Smooth muscle cell (in vitro differentiated cells): ENCODE measurements around the gene KRTAP4-6. TPM values are rescaled to one million over a fixed set of nuclear protein-coding genes. Genes with fewer than 3 reads are reported as not detected.

ENCODE experiments used
- DNase-seq: peaks from one replicate; lab custom pipeline; 2025; ENCODE audit not compliant: unreplicated experiment; lab: John Stamatoyannopoulos, UW
- H2AFZ ChIP-seq: fragments of 200-600 bp; sonication (generic); 2 replicates; pipeline ENCODE4 v1.6.0; 2016; ENCODE audit warnings: antibody characterized with exemption, low read depth, mild to moderate bottlenecking
- H3F3A ChIP-seq: fragments of 200-600 bp; sonication (generic); 2 replicates; pipeline ENCODE4 v1.6.0; 2017; ENCODE audit warnings: antibody characterized with exemption, low read depth
- H3K27ac ChIP-seq: fragments of 200-600 bp; sonication (generic); 2 replicates; pipeline ENCODE4 v1.5.1; 2016; ENCODE audit warnings: low read depth, mild to moderate bottlenecking
- H3K27me3 ChIP-seq: fragments of 200-600 bp; sonication (generic); 2 replicates; pipeline ENCODE4 v1.6.1; 2016; ENCODE audit warnings: low read depth, mild to moderate bottlenecking
- H3K36me3 ChIP-seq: fragments of 200-600 bp; sonication (generic); 2 replicates; pipeline ENCODE4 v1.5.1; 2016; ENCODE audit warnings: low read depth
- H3K4me1 ChIP-seq: fragments of 200-600 bp; sonication (generic); 2 replicates; pipeline ENCODE4 v1.5.1; 2016; ENCODE audit warnings: low read depth
- H3K4me2 ChIP-seq: fragments of 200-600 bp; sonication (generic); 2 replicates; pipeline ENCODE4 v1.6.0; 2016; ENCODE audit warnings: mild to moderate bottlenecking
- H3K4me3 ChIP-seq: fragments of 200-600 bp; sonication (generic); 2 replicates; pipeline ENCODE4 v1.5.1; 2016; ENCODE audit warnings: mild to moderate bottlenecking
- H3K79me2 ChIP-seq: fragments of 200-600 bp; sonication (generic); 2 replicates; pipeline ENCODE4 v1.6.0; 2016; ENCODE audit warnings: low read depth, mild to moderate bottlenecking
- H3K9ac ChIP-seq: fragments of 200-600 bp; sonication (generic); 2 replicates; pipeline ENCODE4 v1.6.0; 2016; ENCODE audit warnings: low read depth
- H3K9me3 ChIP-seq: fragments of 200-600 bp; sonication (generic); replicated peaks from 2 replicates; pipeline ENCODE4 v1.5.1; 2016; ENCODE audit warnings: low read depth
- H4K20me1 ChIP-seq: fragments of 200-600 bp; sonication (generic); 2 replicates; pipeline ENCODE4 v1.6.0; 2016; ENCODE audit warnings: low read depth
- CTCF ChIP-seq: fragments of 200-600 bp; sonication (generic); IDR thresholded peaks from 2 replicates; pipeline ENCODE4 v1.5.1; 2017; ENCODE audit warnings: borderline replicate concordance, mild to moderate bottlenecking, antibody characterized with exemption; ENCODE audit not compliant: insufficient read depth, poor library complexity, severe bottlenecking
- WGBS: methylation state at CpG from one replicate; pipeline ENCODE4 v1.1.7; 2016; ENCODE audit warnings: low lambda C conversion rate; 5-methylcytosine and 5-hydroxymethylcytosine counted together
- polyA plus RNA-seq: library from polyadenylated mRNA; unstranded; fragments of >200 nt; fragmentation: Nextera tagmentation; extraction: Ambion mirVana; gene quantifications from 2 replicates; pipeline ENCODE4 v1.2.1, GENCODE V29; 2016
- total RNA-seq: library from RNA; depleted of rRNA; stranded (reverse); fragments of >200 nt; gene quantifications from 2 replicates; pipeline ENCODE4 v1.2.3, GENCODE V29; 2014

KRTAP4-6 gene
- total and polyA plus RNA-seq, 2 experiments from 2014 or later: not detected

DNA sequence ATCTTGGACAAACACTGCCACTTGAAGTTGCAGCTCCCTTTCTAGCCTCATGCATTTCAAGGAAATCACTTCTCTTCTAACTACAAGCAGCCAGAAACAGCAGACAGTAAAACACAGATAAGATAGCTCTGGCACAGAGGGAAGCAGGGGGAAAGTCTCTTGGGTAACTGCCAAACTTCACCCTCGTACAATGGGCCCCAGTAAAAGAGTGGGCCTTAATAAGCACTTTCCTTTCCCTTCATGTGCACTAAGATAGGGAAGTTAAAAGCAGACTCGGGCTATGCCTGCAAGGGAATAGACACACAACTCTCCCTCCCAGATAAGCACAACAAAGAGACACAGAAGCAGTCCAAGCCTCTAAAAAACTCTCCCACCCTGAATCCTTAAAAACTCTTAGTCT is 13.5 kb upstream of the KRTAP4-6 start:
- Histone ChIP-seq H3K4me3 (no peak overlapping the region), H3K36me3 (no peaks in the 10 kb centered on the region), H3K4me1 (no peaks in the 10 kb centered on the region), H3K9me3 (no peaks in the 10 kb centered on the region), H3K27me3 (no peaks in the 10 kb centered on the region), H2AFZ (peak overlapping the region; percentile 26), H4K20me1 (no peaks in the 10 kb centered on the region), H3K4me2 (no peak overlapping the region), H3K27ac (no peak overlapping the region), H3K79me2 (no peaks in the 10 kb centered on the region), H3K9ac (no peak overlapping the region), H3F3A (no peaks in the 10 kb centered on the region)
- WGBS: 7% methylated on average over 2 of the region's 2 CpGs
- no peak for TF ChIP-seq CTCF
- DNase-seq: no peak

DNA sequence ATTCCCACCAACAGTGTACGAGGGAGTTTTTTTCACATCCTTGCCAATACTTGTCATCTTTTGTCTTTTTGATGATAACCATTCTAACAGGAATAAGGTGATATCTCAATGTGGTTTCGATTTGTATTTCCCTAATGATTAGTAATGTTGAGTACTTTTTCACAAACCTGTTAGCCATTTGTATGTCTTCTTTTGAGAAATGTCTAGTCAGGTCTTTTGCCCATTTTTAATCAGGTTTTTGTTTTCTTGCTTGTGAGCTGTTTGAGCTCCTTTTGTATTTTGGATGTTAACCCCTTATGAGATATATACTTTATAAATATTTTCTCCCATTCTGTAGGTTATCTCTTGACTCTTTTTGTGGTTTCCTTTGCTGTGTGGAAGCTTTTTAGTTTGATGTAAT is 11.2 kb upstream of the KRTAP4-6 start:
- Histone ChIP-seq H3K36me3 (no peaks in the 10 kb centered on the region), H3F3A (no peaks in the 10 kb centered on the region), H3K4me1 (no peaks in the 10 kb centered on the region), H3K4me2 (no peak overlapping the region), H3K4me3 (no peak overlapping the region), H3K9me3 (no peaks in the 10 kb centered on the region), H2AFZ (no peak overlapping the region), H3K27ac (no peak overlapping the region), H3K9ac (no peak overlapping the region), H3K79me2 (no peaks in the 10 kb centered on the region), H4K20me1 (no peaks in the 10 kb centered on the region), H3K27me3 (no peaks in the 10 kb centered on the region)
- 95% methylated on average over 2 of the region's 2 CpGs for WGBS
- no peak for TF ChIP-seq CTCF
- DNase-seq: no peak

DNA sequence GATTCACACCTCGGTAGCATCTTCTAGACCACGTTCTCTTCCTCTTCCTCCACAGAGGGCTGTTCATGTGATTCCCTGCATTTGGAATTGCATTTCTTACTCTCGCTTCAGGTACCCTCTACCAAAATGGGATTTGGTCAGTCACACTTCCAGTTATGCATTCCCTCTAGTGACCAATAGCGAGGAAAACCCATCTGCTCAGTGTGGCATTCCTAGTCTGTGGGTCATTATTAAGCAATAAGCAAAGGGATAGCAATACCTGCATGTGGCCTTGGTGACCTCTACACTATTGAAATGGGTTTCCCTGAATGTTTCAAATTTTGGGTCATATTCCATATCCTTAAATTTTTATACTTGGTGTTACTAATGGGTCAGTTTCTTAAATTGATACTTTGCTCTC is 9.7 kb upstream of the KRTAP4-6 start:
- 87% methylated on average over 4 of the region's 4 CpGs for WGBS

More for the DNA sequence above, 9.7 kb upstream of the KRTAP4-6 start:
- H4K20me1 ChIP-seq: no peaks in the 10 kb centered on the region
- no peaks in the 10 kb centered on the region for H3F3A ChIP-seq
- no peaks in the 10 kb centered on the region for H3K9me3 ChIP-seq
- H3K27ac ChIP-seq: no peak overlapping the region
- H2AFZ ChIP-seq: no peak overlapping the region
- TF ChIP-seq CTCF: no peak
- H3K4me3 ChIP-seq: no peak overlapping the region
- no peak for DNase-seq
- no peaks in the 10 kb centered on the region for H3K4me1 ChIP-seq
- H3K27me3 ChIP-seq: no peaks in the 10 kb centered on the region
- no peaks in the 10 kb centered on the region for H3K36me3 ChIP-seq
- H3K4me2 ChIP-seq: no peak overlapping the region
- H3K9ac ChIP-seq: no peak overlapping the region
- no peaks in the 10 kb centered on the region for H3K79me2 ChIP-seq
